Renal pelvis (tissue), 12 donors: ENCODE data around the gene C9orf57. TPM values are rescaled to one million over a fixed set of nuclear protein-coding genes. Genes with fewer than 3 reads are reported as not detected.
"Not testable (repeated sequence)": the region's sequence is repeated elsewhere in the genome, so short reads cannot be mapped to it uniquely, and the experiment has no call there.

Source experiments
- DNase-seq: peaks from one replicate; pipeline ENCODE4 v3.0.0-alpha.2; 2013
- long read RNA-seq, 16 experiments: transcript quantifications; one replicate each; lab custom pipeline, GENCODE V29; 2026
- polyA plus RNA-seq, 3 donors: library from polyadenylated mRNA; unstranded; fragments of 120-200 nt; gene quantifications; one replicate each; pipeline ENCODE4 v1.2.1, GENCODE V29; 2013; ENCODE audit not compliant: insufficient read length in 3 of 3

Gene C9orf57, protein sequence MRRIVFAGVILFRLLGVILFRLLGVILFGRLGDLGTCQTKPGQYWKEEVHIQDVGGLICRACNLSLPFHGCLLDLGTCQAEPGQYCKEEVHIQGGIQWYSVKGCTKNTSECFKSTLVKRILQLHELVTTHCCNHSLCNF
- polyA plus RNA-seq, result not detected
- long read RNA-seq, donor 1, result 0 reads
- long read RNA-seq, donor 2, result 0 reads
- long read RNA-seq, donor 3, result 0 reads
- long read RNA-seq, donor 4, result 0 reads
- long read RNA-seq, donor 5, result 0 reads
- long read RNA-seq, donor 6, result 0 reads
- long read RNA-seq, donor 7, result 0 reads
- long read RNA-seq, donor 8, result 0 reads
- long read RNA-seq, donor 9, result 0 reads
- long read RNA-seq, donor 10, result 0 reads
- long read RNA-seq, donor 11, result 0 reads
- long read RNA-seq, donor 12, result 0 reads
- long read RNA-seq, donor 13, result 0 reads
- long read RNA-seq, donor 14, result 0 reads
- long read RNA-seq, donor 15, result 0 reads
- long read RNA-seq, donor 16, result 0 reads

DNA sequence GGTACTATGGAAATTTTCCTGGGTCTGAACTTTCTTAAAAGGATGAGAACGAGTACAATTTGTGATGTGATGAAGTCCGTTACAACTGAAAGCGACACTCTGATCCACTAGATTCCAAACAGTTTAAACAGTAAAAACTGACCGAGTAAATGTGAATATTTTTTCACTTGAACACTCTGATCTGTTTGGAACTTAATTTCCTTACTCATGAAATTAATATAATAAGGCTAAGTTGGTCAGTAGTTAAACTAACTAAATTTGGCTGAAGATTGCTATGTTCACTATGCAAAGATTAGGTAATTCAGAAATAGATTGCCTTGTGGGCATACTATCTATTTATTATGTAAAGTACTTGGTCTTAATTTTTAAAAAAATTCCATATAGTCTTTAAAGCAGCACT, at the start of gene C9orf57:
Gene C9orf57, minus strand, starts transcription at position 101 of the 400 bp plus-strand sequence. CDS start 1,282 bp downstream, outside the sequence.
- DNase-seq, result no peak

DNA sequence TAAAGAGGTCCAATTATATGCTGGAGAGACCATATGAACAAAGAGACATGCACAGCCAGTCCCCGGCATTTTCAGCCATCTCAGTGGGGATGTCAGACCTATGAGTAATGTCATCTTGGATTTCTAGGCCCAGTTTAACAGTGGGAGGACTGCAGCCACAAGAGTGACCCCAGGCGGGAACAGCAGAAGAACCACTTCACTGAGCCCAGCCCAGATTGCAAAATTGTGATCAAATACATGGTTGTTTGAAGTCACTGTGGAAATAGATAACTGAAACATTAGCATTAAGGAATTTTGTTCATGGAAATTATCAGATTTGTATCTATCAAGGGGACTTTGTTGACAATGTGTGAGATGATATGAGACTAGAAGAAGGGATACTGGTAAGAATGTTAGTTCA, 42.1 kb upstream of the C9orf57 start:
- DNase-seq, result no peak

DNA sequence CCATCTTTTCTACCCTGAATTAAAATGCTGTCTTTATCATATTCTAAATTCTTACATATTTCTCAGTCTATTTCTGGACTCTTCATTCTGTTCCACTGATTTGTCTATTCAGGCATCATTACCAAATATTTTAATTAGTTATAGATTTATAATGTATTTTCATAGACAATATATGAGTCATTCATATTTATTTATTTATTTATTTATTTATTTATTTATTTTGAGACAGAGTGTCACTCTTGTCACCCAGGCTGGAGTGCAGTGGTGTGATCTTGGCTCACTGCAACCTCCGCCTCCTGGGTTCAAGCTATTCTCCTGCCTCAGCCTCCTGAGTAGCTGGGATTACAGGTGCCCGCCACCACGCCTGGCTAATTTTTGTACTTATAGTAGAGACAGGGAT, 35.1 kb upstream of the C9orf57 start:
- DNase-seq, result not testable (repeated sequence)

DNA sequence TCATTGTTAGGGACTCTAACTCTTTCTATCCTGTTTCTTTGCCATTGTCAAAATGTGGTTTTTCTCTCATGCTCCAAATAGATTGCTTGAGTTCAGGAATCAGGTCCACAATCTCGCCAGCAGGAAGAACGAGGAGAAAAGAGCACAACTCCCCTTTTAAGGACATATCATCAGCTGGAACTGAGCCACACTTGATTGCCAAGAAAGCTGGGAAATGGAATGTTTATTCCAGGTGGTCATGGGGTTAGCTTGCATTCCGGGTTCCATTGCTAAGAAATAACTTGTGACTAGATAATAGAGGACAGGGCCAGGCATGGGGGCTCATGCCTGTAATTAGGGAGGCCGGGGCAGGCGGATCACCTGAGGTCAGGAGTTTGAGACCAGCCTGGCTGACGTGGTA, 32.4 kb upstream of the C9orf57 start:
- no peak for DNase-seq

DNA sequence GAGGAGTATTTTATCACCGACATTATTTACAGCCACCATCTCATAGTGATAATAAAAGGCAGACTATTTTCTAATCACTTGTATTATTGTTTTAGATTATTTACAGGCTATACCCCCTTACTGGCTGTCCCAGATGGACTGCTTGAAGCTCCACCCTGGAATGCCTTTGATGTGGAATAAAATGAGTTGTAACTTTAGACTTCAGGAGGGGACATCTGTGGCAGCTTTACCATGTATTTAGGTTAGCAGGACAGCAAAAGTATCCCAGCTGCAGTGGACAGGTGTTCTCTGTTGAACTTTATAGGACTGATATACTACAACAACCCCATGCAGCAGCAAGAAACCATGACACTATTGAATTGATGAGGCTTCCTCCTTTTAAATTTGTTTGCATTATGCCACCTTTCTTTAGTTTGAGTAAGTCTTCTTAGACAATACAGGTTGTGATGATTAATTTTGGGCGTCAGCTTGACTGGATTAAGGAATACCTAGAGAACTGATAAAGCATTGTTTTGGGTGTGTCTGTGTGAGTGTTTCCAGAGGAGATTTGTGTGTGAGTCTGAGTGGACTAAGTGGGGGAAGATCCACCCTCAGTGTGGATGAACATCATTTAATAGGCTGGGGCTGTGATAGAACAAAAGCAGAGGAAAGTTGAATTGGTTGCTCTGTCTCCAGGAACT, 29.2 kb upstream of the C9orf57 start:
- DNase-seq, result peak; percentile 21

DNA sequence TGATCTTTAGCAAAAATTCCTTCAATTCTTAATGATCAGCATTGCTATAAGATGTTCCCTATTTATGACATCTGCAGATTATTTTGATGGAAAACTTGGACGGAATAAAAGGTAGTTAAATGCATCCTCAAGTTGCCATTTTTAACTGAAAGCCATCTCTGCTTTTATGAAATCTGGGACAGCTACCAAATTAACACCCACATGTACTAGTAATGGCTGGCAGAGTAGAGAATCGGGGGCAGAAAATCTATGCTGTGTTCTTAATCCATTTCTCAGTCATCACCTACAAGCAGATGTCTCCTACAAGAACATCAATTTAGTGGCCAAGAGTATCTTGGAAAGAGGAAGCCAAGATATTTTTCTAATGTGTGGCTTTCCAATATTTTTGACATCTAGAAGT, 22.1 kb upstream of the C9orf57 start:
- DNase-seq, result no peak

DNA sequence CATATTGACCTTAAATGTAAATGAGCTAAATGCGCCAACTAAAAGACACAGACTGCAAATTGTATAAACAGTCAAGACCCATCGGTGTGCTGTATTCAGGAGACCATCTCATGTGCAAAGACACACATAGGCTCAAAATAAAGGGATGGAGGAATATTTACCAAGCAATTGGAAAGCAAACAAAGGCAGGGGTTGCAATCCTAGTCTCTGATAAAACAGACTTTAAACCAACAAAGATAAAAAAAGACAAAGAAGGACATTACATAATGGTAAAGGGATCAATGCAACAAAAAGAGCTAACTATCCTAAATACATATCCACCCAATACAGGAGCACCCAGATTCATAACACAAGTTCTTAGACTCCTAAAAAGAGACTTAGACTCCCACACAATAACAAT, 14.3 kb upstream of the C9orf57 start:
- not testable (repeated sequence) for DNase-seq

DNA sequence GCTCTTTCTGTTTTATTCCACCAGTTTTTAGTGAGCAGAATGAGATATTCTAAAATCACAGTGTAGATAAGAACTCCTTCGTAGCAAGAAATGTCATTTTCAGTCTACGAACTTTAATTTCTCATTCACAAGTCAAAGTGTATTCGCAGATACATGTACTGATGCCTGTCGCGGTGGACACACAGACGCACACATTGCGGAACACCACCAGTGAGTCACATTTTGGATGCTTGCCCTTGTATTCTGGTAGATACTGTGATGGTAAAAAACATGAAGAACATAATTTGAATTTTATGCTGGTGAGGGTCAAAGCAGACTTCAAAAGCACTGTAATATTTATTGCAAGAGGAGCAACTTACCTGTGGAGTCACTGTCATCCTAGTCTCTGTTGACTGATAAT, 4.7 kb upstream of the C9orf57 start:
- DNase-seq, result no peak

DNA sequence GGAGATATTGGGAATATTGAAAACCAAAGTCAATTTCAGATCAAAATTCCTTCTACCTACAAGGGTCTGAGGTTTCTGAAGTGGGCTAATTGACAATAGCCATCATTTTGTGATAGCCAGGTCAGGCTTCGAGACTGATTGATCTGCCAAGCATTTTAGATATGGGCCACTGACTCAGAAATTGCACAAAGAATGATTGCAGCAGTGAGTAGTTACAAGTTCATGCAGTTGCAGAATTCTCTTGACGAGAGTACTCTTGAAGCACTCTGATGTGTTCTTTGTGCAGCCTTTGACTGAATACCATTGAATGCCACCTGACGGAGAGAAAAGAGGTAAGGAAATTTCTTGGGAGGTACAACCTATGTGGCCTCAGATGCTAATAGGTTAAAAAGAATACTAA, 8.3 kb downstream of the C9orf57 start:
- DNase-seq, result no peak

DNA sequence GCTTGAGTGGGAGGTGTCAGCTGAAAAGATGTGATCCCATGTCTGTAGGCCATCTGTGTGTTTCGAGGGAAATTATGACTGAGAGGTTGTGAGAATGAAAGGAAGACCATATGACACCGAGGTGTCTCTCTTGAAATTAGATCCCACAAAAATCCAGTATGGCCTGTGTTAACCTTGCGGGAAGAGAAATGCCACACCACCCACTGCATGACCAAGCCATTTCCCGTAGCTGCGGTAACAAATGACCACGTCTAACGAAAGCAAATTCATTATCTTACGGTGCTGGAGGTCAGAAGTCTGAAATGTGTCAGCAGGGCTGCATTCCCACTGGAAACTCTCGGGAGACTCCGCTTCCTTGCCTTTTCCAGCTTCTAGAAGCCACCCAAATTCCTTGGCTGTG, 11.6 kb downstream of the C9orf57 start:
- DNase-seq, result peak; percentile 15

DNA sequence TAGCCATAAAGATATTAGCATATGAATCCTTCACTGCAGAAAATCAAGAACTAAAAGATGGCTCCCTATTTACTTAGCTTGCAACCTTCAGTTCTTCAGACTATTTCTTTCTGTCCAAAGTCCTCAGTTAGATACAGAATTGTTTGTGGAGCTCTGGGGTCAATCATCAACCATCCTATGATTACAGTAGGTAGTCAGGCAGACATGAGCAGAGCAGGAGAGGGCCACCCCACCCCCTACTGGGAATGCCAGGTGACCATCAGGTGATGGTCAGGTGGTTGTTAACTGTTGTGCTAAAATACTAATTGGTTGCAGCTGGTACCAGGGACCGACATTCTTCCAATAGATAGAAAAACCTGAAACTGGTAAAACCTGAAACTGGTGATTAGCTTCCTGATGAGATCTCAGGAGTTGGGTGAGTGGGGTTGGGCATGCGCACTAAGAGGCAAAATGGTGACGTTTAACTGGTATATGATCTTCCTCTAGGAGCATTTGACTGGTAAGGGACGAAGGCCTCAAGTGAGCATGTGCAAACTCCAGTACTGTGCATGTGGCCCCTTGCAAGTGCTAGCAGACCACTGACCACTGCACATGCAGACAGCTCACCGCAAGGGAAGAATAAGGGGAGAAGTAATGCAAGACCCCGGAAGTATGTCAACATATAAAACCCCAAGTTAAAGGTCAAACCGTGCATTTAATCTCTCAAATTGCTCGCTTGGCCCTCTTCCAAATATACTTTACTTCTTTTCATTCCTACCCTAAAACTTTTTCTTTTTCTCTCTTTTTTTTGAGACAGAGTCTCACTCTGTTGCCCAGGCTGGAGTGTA, 13.6 kb downstream of the C9orf57 start:
- DNase-seq, result no peak

DNA sequence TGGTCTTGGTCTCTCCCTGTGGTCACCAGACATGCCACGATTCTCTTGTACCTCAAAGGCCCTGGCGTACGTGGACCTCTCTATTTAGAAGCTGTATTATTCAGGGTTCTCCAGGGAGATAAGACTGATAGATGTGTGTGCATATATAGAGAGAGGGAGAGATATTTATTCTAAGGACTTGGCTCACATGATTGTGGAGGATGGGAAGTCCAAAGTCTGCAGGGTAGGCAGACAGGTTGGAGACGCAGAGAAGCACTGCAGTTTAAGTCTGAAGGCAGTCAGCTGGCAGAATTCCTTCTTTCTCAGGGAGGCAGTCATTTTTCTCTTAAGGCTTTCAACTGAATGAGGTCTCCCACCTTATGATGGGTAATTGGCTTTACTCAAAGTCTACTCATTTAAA, 16.3 kb downstream of the C9orf57 start:
- DNase-seq, result no peak

DNA sequence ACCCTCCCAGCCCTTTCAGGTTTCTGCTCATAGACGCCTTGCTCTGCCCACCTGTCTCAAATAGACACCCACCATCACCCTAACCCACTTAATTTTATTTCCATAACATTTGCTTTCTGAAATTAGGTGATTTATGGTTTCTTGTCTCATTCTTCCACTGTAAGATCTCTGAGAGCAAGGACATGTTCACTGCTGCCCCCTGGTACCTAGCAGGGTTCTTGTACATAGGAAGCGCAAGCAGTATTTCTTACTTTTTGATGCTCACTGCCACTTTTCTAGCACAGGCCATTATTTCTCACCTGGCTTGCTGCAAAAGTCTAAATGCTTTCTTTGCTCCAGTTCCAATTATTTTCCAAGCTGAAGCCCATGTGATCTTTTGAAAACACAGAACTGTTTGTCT, 16.8 kb downstream of the C9orf57 start:
- DNase-seq, result no peak

DNA sequence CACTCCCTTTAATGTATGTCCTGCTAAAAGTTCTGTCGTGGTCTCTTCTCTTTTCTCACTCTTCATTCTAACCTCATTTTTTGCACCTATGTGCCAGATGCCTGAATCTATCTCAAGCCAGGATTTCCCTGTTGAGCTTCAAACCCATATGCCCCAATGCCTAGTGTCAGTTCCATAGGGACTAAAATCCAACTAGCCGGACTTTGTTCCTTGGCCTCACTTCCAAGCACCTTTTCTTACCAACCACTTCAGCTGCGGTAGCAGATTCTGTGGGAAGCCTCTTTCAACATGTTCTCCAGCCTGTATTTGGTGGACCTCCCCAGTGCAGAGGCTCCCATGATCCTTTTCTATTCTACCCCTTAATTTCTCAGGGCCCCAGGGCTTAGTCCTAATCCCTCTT, 17.5 kb downstream of the C9orf57 start:
- DNase-seq, result no peak

DNA sequence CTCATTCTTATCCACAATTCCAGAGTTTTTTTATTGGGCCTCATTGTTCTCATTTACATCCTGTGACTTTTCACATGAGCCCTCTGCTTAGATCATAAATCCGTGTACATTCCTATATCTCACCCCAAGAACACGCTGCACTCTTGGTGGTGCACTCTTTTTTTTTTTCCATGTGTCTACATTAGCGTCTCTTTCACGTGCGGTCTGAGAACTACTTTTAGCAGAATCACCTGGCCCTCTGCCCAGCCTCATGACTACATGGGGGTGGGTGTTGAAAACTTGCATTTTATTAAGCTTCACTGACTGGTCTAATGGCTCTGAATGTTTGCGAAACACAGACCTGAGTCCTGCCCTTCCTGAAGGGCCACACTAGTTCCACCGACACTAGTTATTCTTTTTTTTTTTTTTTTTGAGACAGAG, 18.6 kb downstream of the C9orf57 start:
- DNase-seq, result peak; percentile 17

DNA sequence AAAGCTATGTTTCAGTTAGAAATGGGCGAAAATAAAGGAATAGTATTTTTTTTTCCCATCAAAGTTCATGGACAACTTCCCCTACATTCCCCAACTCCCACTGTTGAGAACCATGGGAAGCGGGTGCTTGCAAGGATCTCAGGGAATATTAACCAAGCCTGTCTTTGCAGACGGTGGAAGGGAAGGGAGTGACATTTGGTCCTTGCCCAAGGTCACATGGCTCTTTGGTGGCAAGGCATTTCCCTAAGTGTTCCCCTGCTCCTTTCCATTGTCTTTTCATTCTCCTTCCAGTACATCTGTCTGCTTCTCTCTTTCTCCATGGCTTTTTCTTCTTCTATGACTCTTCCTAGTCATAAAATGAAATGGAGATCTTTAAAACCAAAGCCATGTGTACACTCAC, 19.0 kb downstream of the C9orf57 start:
- no peak for DNase-seq

DNA sequence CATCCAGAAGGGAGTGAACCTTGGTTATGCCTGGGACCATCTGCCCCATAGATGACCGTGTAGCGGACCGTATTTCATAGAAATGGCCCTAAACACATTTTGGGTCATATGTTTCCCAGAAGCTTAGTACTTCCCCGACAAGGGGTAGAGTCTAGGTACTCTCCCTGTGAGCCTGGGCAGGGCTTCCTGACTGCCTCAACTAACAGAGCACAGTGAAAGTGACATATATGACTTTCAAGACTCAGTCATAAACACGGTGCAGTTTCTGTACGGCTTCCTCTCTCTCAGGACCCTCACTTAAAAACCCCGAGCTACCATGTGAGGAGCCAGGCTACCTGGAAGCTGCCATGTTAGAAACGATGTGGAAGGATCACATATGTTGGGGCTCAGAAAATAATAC, 20.9 kb downstream of the C9orf57 start:
- no peak for DNase-seq

DNA sequence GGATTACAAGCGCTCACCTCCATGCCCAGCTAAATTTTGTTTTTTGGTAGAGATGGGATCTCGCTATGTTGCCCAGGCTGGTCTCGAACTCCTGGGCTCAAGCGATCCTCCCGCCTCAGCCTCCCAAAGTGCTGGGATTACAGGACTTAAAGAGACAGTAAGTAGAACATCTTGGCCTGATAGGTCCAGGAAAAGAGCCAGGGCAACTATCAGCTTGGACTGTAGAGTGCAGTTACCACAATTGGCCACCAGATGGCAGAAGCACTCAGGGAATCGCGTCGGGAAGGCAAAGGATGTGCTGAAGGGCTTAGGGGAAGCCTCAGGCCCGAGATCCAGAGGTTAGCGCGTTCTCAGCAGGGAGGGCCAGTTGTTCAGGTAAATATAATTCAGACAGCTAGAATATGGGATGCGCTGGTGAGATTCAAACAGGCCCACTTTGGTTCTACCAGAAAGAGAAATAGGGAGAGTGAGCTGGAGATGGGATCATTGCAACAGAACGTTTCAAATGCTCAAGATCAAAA, 21.5 kb downstream of the C9orf57 start:
- DNase-seq, result peak; percentile 74

DNA sequence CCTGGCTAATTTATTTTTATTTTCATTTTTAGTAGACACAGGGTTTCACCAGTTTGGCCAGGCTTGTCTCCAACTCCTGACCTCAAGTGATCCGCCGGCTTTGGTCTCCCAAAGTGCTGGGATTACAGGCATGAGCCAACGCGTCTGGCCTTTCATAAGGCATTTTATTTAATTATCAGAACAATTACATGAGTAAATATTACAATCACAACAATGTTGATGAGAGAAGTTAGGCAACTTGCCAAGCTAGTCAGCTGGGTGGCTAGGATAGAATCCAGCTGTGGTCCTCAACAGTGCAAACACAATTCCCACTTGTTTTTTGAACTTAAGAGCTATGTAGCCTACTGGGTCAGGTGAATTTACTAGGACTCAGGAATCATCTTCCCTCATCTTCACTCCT, 22.0 kb downstream of the C9orf57 start:
- DNase-seq, result peak; percentile 27

DNA sequence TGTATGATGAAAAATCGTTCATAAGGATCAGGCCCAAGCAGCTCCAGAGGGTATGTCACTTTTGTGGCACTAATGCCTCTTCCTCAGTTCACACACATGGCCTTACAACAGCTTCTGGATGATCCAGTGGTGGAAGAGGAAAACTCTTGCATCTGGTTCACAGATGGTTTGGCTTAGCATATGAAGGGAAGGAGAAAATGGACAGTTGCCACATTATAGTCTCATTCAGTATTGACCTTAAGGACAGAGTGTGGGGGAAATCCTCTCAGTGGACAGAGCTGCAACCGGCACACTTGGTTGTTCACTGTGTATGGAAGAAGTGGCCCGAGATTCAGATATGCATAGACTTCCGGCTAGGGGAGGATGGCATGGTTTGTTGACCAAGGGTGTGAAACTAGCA, 22.8 kb downstream of the C9orf57 start:
- no peak for DNase-seq

DNA sequence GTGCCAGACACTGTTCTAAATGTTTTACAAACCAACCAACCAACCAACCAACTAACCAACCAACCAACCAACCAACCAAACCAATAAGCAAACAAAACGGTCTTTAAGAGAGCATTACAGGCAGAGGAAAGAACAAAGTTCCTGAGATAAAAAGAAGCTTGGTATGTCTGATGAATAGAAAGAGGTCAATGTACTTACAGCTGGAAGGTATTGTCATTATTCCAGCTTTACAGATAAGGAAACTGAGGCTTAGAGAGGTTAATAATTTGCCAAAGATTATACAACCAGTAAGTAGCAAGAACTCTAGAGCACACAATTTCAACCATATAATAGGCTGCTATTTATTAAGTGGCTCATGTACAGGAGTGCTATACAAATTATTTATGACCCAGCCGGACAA, 29.6 kb downstream of the C9orf57 start:
- DNase-seq, result no peak

DNA sequence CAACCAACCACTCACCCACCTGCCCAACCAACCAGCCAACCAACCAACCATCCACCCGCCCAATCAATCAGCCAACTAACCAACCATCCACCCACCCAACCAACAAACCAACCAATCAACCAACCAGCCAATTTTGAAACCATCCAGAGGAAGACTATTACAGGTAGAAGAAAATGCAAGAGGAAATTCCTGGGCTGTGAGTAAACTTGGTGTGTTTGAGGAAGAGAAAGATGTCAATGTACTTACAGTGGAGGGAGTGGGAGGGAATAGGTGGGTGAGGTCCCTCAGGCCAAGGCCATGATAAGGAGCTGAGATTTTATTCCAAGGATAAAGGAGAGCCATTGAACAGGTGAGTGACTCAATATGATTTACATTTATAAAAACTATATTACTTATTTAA, 30.4 kb downstream of the C9orf57 start:
- DNase-seq, result no peak
